HG02981 (cell line): ENCODE measurements around the gene SH2D2A.

Source experiments
- ATAC-seq: cut with Tn5 transposase; IDR thresholded peaks from one replicate; pipeline ENCODE4 v1.9.1; 2021; ENCODE audit warnings: mild to moderate bottlenecking, moderate library complexity; ENCODE audit not compliant: unreplicated experiment

The SH2D2A gene

DNA sequence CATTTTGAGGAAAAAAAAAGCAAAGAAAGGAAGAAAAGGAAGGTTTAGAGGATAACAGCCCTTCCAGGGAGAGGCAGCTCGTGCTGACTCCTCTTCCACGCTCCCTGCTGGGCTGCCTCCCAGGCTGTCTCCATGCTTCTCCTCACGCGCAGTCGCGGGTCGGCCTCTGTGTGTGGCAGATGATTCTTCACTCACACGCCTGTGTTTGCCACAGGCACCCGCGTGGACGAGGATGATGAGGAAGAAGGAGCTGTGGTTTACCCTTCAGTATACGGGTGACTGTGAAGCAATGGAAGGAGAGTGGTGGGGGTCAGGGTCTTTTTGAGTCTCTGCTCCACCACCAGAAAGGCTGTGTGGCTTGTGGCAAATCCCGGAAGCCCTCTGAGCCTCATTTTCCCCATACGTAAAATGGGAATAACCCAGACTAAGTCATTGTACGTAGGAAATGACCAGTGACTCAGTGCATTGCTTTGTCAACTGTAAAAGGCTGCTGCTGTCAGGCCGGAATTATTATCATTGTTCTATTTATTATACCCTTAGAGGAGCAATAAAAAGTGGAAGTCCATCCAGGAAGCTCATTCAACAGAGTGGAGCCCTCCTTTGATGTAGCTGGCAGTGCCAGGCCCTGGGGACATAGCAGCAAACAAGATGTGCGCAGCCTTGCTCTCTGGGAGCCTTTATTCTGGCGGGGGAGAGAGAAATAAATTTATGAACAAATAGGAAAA is 11.9 kb upstream of the SH2D2A start:
- ATAC-seq: no peak

- no peak for ATAC-seq
Observed at GRCh38 chr1:156826630-156827029, 10.0 kb upstream of the SH2D2A start.

DNA sequence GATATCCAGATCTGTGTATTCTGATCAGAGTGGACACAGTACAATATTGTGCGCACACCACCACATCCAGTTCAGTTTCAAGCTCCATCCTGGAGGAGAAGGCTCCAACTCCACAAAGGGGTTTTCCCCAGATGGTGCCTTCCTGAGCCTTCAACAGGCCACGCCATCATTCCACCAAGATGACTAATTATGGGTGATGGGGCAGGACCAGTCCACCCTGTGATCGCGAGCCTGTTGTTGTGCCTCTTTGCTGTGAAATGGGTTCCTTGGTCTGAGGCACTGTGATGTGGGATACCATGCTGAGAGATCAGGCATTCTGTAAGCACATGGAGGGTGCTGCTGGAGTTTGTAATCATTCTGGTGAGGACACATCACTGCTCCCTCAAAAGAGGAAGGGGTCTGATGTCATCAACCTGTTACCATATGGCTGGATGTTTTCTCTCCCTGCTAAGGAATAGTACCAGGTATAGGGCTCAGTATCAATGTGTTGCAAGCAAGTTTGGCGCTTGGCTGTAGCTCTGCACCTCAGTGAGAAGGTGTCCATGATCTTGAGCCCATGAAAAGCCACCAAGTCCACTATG is 6.7 kb upstream of the SH2D2A start:
- no peak for ATAC-seq

DNA sequence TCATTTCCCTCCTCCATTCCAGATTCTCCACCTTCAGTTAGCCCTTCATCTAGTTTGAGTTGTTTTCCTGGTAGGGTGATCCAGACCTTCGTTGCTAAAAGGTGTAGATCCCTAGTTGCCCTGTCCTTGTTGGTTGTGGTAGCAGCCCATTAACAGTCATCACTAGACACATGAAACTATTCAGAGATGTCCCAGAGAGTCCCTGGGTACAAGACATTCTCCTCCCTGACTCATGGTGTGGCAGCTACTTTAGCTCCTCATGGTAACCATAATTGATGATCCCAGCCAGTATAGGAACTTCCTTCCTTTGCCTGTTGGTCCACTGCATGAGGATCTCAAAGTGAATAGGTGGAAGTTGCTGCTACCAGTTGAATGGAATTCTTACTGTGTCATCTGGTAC is 6.0 kb upstream of the SH2D2A start:
- ATAC-seq: no peak

- no peak for ATAC-seq
Observed at GRCh38 chr1:156821801-156822200, 5.2 kb upstream of the SH2D2A start.

DNA sequence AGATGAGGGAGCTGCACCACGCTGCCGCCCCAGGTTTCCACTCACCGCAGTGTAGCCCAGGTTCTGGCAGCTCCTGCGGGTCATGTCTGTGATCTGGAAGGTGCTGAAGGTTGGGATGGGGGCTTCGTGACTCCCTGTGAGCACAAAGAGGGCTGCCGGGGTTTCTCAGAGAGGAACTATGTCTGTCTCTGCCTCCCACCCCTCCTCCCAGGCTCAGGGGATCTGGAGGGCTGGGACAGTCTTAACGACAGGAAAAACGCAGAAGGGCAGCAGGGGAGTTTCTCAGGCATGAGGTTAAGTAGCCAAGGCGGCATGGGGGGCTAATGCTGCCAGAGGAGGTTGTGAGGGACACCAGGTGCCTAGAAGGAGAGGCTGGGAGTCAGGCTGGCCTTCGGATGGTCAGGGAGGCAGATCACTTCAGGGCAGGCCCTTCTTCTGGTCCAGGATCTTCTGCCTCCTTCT is 656 bp downstream of the SH2D2A start:
- ATAC-seq: no peak

- no peak for ATAC-seq
Observed at GRCh38 chr1:156815307-156815826, 1.3 kb downstream of the SH2D2A start.

DNA sequence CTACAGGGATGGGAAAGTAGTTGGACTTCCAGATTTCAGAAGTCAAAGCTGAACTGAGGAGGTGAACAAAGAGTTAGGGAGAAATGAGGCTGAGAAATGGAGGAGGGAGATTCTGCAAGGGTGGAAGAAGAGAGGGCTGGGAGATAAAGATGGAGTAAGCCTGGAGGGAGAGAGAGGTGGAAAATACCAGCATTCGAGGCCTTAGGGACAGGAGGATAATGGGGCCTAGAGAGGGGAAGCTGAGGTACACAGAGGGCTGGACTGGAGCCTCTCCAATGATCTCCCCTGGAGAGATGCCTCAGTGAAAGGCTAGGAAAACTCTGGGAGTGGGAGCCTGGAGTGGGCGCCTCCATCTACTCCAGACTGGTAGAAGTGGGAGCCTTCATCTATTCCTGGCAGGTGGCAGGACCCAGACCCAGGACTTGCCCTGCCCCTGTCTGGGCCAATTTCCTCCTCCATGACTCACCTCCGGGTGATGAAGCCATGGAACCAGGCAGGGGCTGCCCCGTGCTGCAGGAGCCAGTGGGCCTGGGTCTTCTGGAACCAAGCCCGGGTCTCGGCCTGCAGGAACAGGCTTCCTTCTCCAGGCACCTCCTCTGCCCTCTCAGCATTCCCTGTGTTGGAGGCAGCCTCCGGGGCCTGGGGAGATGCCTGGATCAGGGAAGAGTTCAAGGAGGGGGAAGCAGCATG is 1.9 kb downstream of the SH2D2A start:
- no peak for ATAC-seq

- no peak for ATAC-seq
Observed at GRCh38 chr1:156813750-156814570, 2.7 kb downstream of the SH2D2A start.

DNA sequence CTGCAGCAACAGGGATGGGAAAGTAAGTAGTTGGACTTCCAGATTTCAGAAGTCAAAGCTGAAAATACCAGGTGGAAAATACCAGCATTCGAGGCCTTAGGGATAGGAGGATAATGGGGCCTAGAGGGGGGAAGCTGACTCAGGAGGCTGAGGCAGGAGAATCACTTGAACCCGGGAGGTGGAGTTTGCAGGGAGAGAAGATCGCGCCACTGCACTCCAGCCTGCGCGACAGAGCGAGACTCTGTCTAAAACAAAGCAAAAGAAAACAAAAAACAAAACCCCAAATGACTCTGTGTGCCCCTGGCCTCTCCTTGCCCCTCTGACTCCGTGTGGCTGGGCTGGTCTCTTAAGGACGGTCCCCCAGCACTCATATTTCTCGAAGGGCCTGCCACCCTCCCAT is 3.4 kb downstream of the SH2D2A start:
- ATAC-seq: no peak

- no peak for ATAC-seq
Observed at GRCh38 chr1:156812293-156812990, 4.2 kb downstream of the SH2D2A start.

GRCh38 chr1:156811168-156811567 is 5.5 kb downstream of the SH2D2A start:
- no peak for ATAC-seq

- no peak for ATAC-seq
Observed at GRCh38 chr1:156809711-156810366, 6.8 kb downstream of the SH2D2A start.

DNA sequence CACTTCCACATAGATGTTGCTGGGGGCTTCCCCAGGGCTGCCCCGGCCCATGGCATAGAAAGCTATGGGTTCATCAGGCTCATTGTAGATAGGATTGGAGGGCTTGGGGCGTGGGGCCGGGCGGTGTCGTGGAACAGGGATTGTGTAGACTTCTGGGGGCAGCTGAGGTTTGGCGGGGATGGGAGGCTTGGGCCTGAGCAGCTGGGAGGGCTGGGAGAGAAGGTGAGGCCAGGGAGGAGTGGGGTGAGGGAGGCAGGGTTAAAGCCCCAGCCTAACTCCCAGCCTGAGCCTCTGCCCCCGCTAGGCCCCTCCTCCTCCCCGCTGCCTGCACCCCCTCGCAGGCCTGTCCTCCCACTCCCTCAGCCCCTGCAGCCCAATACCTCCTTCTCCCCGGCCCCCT is 7.4 kb downstream of the SH2D2A start:
- no peak for ATAC-seq

GRCh38 chr1:156808186-156809030 is 8.2 kb downstream of the SH2D2A start:
- ATAC-seq: no peak

GRCh38 chr1:156807627-156808026 is 9.0 kb downstream of the SH2D2A start:
- no peak for ATAC-seq

GRCh38 chr1:156806512-156807440 is 9.9 kb downstream of the SH2D2A start:
- no peak for ATAC-seq
